WTC11 (cell line): ENCODE measurements around the gene RNF212. TPM values are rescaled to one million over a fixed set of nuclear protein-coding genes. Genes with fewer than 3 reads are reported as not detected.

Experiments used
- ATAC-seq: fragments of 200-7000 bp; cut with Tn5 transposase; 2 replicates; pipeline ENCODE4 v1.10.0; 2021; ENCODE audit warnings: mild to moderate bottlenecking, moderate library complexity
- CTCF ChIA-PET: fragments of 300-600 bp; sonication (Branson Sonifier 250); formaldehyde crosslinking; loops from one replicate; lab custom pipeline; 2021; ENCODE audit warnings: antibody characterized with exemption; lab: Charles Lee
- POLR2A ChIA-PET: fragments of 350-600 bp; sonication (Branson Sonifier 250); formaldehyde crosslinking; loops from one replicate; lab custom pipeline; 2021; ENCODE audit warnings: antibody characterized with exemption; lab: Charles Lee
- DNase-seq: peaks from one replicate; pipeline ENCODE4 v3.0.0; 2021; ENCODE audit warnings: low spot score
- H3K27ac Mint-ChIP-seq: 2 replicates; pipeline ENCODE4 v1.8.0; 2021; ENCODE audit warnings: mixed read lengths
- H3K27me3 Mint-ChIP-seq: 2 replicates; pipeline ENCODE4 v1.8.0; 2021; ENCODE audit warnings: low read depth, mild to moderate bottlenecking, moderate library complexity, mixed read lengths
- H3K36me3 Mint-ChIP-seq: 2 replicates; pipeline ENCODE4 v1.8.0; 2021; ENCODE audit warnings: mixed read lengths
- H3K4me1 Mint-ChIP-seq: 2 replicates; pipeline ENCODE4 v1.8.0; 2022; ENCODE audit warnings: mixed read lengths
- H3K4me3 Mint-ChIP-seq: 2 replicates; pipeline ENCODE4 v1.8.0; 2021; ENCODE audit warnings: mild to moderate bottlenecking, moderate library complexity, mixed read lengths
- H3K9me3 Mint-ChIP-seq: 2 replicates; pipeline ENCODE4 v1.8.0; 2021; ENCODE audit warnings: mixed read lengths
- CREM ChIP-seq: sonication (generic); formaldehyde crosslinking; IDR thresholded peaks from 2 replicates; pipeline ENCODE4 v1.8.1; 2022; ENCODE audit warnings: mild to moderate bottlenecking, missing genetic modification reagents, moderate library complexity
- ELF4 ChIP-seq: sonication (generic); formaldehyde crosslinking; IDR thresholded peaks from 2 replicates; pipeline ENCODE4 v1.8.1; 2022; ENCODE audit warnings: low read depth, mild to moderate bottlenecking, moderate library complexity, missing genetic modification reagents
- ETV6 ChIP-seq: sonication (generic); formaldehyde crosslinking; IDR thresholded peaks from 2 replicates; pipeline ENCODE4 v1.8.1; 2022; ENCODE audit warnings: mild to moderate bottlenecking, missing genetic modification reagents
- GRHL2 ChIP-seq: fragments of 250-450 bp; sonication (Bioruptor Pico); IDR thresholded peaks from 2 replicates; pipeline ENCODE4 v1.8.0; 2022; ENCODE audit warnings: mild to moderate bottlenecking, moderate library complexity; ENCODE audit not compliant: insufficient replicate concordance, severe bottlenecking
- JAZF1 ChIP-seq: fragments of 250-450 bp; sonication (Bioruptor Pico); IDR thresholded peaks from 2 replicates; pipeline ENCODE4 v1.9.0; 2021; ENCODE audit warnings: moderate library complexity, mild to moderate bottlenecking, inconsistent platforms
- NFE2L1 ChIP-seq: sonication (generic); formaldehyde crosslinking; IDR thresholded peaks from 2 replicates; pipeline ENCODE4 v1.8.1; 2023; ENCODE audit warnings: missing genetic modification reagents
- NR3C1 ChIP-seq: sonication (generic); formaldehyde crosslinking; conservative IDR thresholded peaks from 2 replicates; pipeline ENCODE4 v1.8.1; 2023; ENCODE audit warnings: low read depth, mild to moderate bottlenecking, missing genetic modification reagents
- PRRX2 ChIP-seq: fragments of 250-450 bp; sonication (Bioruptor Pico); IDR thresholded peaks from 2 replicates; pipeline ENCODE4 v1.8.0; 2021; ENCODE audit warnings: mild to moderate bottlenecking
- RORB ChIP-seq: fragments of 250-450 bp; sonication (Bioruptor Pico); IDR thresholded peaks from 2 replicates; pipeline ENCODE4 v1.9.0; 2021; ENCODE audit warnings: mild to moderate bottlenecking
- SMAD4 ChIP-seq: sonication (generic); formaldehyde crosslinking; IDR thresholded peaks from 2 replicates; pipeline ENCODE4 v1.8.0; 2022; ENCODE audit warnings: mild to moderate bottlenecking, missing genetic modification reagents
- TEAD4 ChIP-seq: sonication (generic); formaldehyde crosslinking; IDR thresholded peaks from 2 replicates; pipeline ENCODE4 v1.8.0; 2022; ENCODE audit warnings: mild to moderate bottlenecking, missing genetic modification reagents
- ZNF263 ChIP-seq: sonication (generic); formaldehyde crosslinking; IDR thresholded peaks from 2 replicates; pipeline ENCODE4 v1.8.1; 2022; ENCODE audit warnings: low read depth, mild to moderate bottlenecking, moderate library complexity, missing genetic modification reagents
- ZNF317 ChIP-seq: sonication (generic); formaldehyde crosslinking; IDR thresholded peaks from 2 replicates; pipeline ENCODE4 v1.8.1; 2023; ENCODE audit warnings: low read depth, mild to moderate bottlenecking, moderate library complexity, missing genetic modification reagents, borderline replicate concordance
- total RNA-seq: library from RNA; stranded (reverse); gene quantifications from 3 replicates; pipeline ENCODE4 v1.2.3, GENCODE V29; 2021
- TF ChIP-seq, protein P1 (sequence below): sonication (generic); formaldehyde crosslinking; IDR thresholded peaks from 2 replicates; pipeline ENCODE4 v1.8.1; 2022; ENCODE audit warnings: low read depth, missing genetic modification reagents, borderline replicate concordance
- TF ChIP-seq, protein P2 (sequence below): sonication (generic); formaldehyde crosslinking; IDR thresholded peaks from 2 replicates; pipeline ENCODE4 v1.8.0; 2023; ENCODE audit warnings: missing genetic modification reagents
- TF ChIP-seq, protein P3 (sequence below): fragments of 250-450 bp; sonication (Bioruptor Pico); IDR thresholded peaks from 2 replicates; pipeline ENCODE4 v1.9.0; 2021; ENCODE audit warnings: mild to moderate bottlenecking
- TF ChIP-seq, protein P4 (sequence below): sonication (generic); formaldehyde crosslinking; conservative IDR thresholded peaks from 2 replicates; pipeline ENCODE4 v1.8.1; 2022; ENCODE audit warnings: mild to moderate bottlenecking, missing genetic modification reagents
- TF ChIP-seq, protein P5 (sequence below): sonication (generic); formaldehyde crosslinking; conservative IDR thresholded peaks from 2 replicates; pipeline ENCODE4 v1.8.1; 2023; ENCODE audit warnings: mild to moderate bottlenecking, low read depth, missing genetic modification reagents, moderate library complexity
- TF ChIP-seq, protein P6 (sequence below): sonication (generic); formaldehyde crosslinking; IDR thresholded peaks from 2 replicates; pipeline ENCODE4 v1.8.0; 2022; ENCODE audit warnings: mild to moderate bottlenecking, missing genetic modification reagents
- TF ChIP-seq, protein P7 (sequence below): sonication (generic); formaldehyde crosslinking; IDR thresholded peaks from 2 replicates; pipeline ENCODE4 v1.8.0; 2022; ENCODE audit warnings: missing genetic modification reagents
- TF ChIP-seq, protein P8 (sequence below): sonication (generic); formaldehyde crosslinking; IDR thresholded peaks from 2 replicates; pipeline ENCODE4 v1.8.0; 2022; ENCODE audit warnings: mild to moderate bottlenecking, missing genetic modification reagents
- TF ChIP-seq, protein P9 (sequence below): sonication (generic); formaldehyde crosslinking; IDR thresholded peaks from 2 replicates; pipeline ENCODE4 v1.8.1; 2023; ENCODE audit warnings: mild to moderate bottlenecking, missing genetic modification reagents, moderate library complexity

The RNF212 gene
- total RNA-seq, 1 experiment from 2014 or later: 1.0 TPM

DNA sequence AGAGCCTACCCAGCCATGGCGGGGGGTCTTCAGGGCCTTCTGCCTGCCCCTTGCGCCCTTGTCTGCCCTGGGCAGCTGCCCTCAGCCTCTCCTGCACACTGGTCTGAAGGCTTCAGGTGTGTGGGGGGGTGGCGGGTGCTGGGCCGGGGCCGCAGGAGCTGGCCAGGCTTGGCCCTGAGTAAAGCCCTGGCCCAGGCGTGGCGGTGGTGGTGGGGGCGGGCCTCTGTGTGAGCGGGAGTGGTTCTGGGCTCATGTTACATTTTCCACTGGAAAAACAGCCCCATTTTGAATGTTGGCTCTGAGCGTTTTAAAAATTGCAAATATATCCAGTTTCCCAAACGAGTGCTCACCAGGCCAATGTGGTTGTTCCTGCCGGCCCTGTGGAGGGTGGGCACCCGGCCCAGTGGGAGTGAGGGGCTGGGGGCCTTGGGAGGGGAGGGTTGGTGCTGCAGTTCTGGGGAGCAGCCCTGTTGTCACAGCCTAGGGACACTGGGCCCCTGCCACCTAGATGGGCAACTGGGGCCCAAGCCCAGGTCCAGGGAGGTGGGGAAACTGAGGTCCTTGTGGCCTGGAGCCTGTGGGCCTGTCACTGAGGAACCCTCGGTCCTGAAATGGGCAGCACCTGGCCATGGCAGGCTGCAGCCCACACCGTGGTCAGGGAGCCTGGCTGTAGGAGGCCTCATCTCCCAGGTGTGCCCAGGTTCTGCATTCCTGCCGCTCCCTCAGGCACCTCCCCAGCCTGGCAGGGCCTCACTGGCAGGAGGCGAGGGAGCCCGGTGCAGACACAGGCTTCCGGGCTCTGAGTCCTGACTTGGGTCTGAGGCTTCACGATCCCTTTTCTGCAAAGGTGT, 73.6 kb downstream of the RNF212 start (continued):
- TF ChIP-seq, protein P1, sequence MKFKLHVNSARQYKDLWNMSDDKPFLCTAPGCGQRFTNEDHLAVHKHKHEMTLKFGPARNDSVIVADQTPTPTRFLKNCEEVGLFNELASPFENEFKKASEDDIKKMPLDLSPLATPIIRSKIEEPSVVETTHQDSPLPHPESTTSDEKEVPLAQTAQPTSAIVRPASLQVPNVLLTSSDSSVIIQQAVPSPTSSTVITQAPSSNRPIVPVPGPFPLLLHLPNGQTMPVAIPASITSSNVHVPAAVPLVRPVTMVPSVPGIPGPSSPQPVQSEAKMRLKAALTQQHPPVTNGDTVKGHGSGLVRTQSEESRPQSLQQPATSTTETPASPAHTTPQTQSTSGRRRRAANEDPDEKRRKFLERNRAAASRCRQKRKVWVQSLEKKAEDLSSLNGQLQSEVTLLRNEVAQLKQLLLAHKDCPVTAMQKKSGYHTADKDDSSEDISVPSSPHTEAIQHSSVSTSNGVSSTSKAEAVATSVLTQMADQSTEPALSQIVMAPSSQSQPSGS (CRISPR knock-in tag): no peak
- TF ChIP-seq, protein P2, sequence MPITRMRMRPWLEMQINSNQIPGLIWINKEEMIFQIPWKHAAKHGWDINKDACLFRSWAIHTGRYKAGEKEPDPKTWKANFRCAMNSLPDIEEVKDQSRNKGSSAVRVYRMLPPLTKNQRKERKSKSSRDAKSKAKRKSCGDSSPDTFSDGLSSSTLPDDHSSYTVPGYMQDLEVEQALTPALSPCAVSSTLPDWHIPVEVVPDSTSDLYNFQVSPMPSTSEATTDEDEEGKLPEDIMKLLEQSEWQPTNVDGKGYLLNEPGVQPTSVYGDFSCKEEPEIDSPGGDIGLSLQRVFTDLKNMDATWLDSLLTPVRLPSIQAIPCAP (CRISPR knock-in tag): no peak
- TF ChIP-seq SMAD4 (CRISPR knock-in tag) (no peak), CREM (CRISPR knock-in tag) (no peak), TEAD4 (CRISPR knock-in tag) (no peak), ELF4 (CRISPR knock-in tag) (no peak), ZNF317 (CRISPR knock-in tag) (no peak), NR3C1 (CRISPR knock-in tag) (no peak)
- TF ChIP-seq, protein P3, sequence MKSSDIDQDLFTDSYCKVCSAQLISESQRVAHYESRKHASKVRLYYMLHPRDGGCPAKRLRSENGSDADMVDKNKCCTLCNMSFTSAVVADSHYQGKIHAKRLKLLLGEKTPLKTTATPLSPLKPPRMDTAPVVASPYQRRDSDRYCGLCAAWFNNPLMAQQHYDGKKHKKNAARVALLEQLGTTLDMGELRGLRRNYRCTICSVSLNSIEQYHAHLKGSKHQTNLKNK (CRISPR knock-in tag): no peak
- TF ChIP-seq, protein P4, sequence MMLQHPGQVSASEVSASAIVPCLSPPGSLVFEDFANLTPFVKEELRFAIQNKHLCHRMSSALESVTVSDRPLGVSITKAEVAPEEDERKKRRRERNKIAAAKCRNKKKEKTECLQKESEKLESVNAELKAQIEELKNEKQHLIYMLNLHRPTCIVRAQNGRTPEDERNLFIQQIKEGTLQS (CRISPR knock-in tag): no peak
- TF ChIP-seq, all 79 proteins: peak for 0

DNA sequence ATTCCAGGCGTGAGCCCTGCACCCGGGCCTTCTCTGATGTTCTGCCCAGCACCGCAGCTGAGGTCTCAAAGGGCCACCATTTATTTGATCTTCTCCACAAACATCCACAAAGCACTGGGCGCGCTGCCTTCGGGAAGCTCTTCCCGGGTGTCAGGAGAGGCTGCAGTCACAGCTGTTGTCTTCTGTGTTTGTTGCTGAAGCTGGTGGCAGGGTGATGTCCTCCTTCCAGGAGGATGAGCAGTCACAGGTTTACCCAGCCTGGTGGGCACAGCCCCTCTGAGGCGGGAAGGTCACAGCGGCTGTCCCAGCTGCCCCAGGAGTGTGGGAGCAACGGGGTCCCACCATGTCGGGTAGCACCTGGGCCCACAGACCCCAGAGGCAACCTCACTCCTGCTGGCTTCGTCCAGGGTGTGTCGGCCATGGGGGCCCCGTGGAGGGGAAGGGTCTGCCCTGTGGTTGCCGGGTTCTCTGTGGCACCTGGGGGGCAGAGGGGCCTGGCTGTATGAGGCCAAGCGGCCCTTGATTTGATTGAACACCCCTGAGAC, 74.3 kb downstream of the RNF212 start:
- no peaks in the 10 kb centered on the region for H3K9me3 Mint-ChIP-seq
- CTCF ChIA-PET: interaction anchor here (1.3 kb wide), 1 partner anchor 17 kb away, joined by 3 read pairs; no protein-coding TSS in a partner anchor
- ATAC-seq: no peak
- H3K27me3 Mint-ChIP-seq: no peaks in the 10 kb centered on the region
- 0 out of 2 replicates have a peak, but pooled peaks cover 3% of the 10 kb centered on the region for H3K4me1 Mint-ChIP-seq
- H3K36me3 Mint-ChIP-seq: no peaks in the 10 kb centered on the region
- no peak for DNase-seq
- no peak overlapping the region for H3K27ac Mint-ChIP-seq
- POLR2A ChIA-PET: no interaction called here
- H3K4me3 Mint-ChIP-seq: no peak overlapping the region
- TF ChIP-seq, protein P5, sequence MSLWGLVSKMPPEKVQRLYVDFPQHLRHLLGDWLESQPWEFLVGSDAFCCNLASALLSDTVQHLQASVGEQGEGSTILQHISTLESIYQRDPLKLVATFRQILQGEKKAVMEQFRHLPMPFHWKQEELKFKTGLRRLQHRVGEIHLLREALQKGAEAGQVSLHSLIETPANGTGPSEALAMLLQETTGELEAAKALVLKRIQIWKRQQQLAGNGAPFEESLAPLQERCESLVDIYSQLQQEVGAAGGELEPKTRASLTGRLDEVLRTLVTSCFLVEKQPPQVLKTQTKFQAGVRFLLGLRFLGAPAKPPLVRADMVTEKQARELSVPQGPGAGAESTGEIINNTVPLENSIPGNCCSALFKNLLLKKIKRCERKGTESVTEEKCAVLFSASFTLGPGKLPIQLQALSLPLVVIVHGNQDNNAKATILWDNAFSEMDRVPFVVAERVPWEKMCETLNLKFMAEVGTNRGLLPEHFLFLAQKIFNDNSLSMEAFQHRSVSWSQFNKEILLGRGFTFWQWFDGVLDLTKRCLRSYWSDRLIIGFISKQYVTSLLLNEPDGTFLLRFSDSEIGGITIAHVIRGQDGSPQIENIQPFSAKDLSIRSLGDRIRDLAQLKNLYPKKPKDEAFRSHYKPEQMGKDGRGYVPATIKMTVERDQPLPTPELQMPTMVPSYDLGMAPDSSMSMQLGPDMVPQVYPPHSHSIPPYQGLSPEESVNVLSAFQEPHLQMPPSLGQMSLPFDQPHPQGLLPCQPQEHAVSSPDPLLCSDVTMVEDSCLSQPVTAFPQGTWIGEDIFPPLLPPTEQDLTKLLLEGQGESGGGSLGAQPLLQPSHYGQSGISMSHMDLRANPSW: no peak
- TF ChIP-seq, protein P6, sequence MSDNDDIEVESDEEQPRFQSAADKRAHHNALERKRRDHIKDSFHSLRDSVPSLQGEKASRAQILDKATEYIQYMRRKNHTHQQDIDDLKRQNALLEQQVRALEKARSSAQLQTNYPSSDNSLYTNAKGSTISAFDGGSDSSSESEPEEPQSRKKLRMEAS: no peak
- TF ChIP-seq GRHL2 (no peak), RORB (no peak), PRRX2 (no peak), ZNF263 (no peak), ELF4 (CRISPR knock-in tag) (no peak), ETV6 (CRISPR knock-in tag) (no peak), NFE2L1 (no peak), JAZF1 (CRISPR knock-in tag) (no peak)
- TF ChIP-seq, protein P7, sequence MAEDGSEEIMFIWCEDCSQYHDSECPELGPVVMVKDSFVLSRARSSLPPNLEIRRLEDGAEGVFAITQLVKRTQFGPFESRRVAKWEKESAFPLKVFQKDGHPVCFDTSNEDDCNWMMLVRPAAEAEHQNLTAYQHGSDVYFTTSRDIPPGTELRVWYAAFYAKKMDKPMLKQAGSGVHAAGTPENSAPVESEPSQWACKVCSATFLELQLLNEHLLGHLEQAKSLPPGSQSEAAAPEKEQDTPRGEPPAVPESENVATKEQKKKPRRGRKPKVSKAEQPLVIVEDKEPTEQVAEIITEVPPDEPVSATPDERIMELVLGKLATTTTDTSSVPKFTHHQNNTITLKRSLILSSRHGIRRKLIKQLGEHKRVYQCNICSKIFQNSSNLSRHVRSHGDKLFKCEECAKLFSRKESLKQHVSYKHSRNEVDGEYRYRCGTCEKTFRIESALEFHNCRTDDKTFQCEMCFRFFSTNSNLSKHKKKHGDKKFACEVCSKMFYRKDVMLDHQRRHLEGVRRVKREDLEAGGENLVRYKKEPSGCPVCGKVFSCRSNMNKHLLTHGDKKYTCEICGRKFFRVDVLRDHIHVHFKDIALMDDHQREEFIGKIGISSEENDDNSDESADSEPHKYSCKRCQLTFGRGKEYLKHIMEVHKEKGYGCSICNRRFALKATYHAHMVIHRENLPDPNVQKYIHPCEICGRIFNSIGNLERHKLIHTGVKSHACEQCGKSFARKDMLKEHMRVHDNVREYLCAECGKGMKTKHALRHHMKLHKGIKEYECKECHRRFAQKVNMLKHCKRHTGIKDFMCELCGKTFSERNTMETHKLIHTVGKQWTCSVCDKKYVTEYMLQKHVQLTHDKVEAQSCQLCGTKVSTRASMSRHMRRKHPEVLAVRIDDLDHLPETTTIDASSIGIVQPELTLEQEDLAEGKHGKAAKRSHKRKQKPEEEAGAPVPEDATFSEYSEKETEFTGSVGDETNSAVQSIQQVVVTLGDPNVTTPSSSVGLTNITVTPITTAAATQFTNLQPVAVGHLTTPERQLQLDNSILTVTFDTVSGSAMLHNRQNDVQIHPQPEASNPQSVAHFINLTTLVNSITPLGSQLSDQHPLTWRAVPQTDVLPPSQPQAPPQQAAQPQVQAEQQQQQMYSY: no peak
- TF ChIP-seq, protein P8, sequence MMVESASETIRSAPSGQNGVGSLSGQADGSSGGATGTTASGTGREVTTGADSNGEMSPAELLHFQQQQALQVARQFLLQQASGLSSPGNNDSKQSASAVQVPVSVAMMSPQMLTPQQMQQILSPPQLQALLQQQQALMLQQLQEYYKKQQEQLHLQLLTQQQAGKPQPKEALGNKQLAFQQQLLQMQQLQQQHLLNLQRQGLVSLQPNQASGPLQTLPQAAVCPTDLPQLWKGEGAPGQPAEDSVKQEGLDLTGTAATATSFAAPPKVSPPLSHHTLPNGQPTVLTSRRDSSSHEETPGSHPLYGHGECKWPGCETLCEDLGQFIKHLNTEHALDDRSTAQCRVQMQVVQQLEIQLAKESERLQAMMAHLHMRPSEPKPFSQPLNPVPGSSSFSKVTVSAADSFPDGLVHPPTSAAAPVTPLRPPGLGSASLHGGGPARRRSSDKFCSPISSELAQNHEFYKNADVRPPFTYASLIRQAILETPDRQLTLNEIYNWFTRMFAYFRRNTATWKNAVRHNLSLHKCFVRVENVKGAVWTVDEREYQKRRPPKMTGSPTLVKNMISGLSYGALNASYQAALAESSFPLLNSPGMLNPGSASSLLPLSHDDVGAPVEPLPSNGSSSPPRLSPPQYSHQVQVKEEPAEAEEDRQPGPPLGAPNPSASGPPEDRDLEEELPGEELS (CRISPR knock-in tag): no peak
- TF ChIP-seq, protein P9, sequence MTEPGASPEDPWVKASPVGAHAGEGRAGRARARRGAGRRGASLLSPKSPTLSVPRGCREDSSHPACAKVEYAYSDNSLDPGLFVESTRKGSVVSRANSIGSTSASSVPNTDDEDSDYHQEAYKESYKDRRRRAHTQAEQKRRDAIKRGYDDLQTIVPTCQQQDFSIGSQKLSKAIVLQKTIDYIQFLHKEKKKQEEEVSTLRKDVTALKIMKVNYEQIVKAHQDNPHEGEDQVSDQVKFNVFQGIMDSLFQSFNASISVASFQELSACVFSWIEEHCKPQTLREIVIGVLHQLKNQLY (CRISPR knock-in tag): no peak
